Natural killer cell (primary cell): Measurements from ENCODE around the gene GPRC5D. TPM values are rescaled to one million over a fixed set of nuclear protein-coding genes. Genes with fewer than 3 reads are reported as not detected.

Source experiments
- ATAC-seq, 3 donors: fragments of 150-1000 bp in 2 of 3; fragments of 200-7000 bp in 1 of 3; cut with Tn5 transposase; 1 replicate in 1 of 3; 2 replicates in 2 of 3; pipeline ENCODE4 v1.10.0; 2021; ENCODE audit warnings: mild to moderate bottlenecking in 2 of 3, moderate library complexity in 2 of 3
- DNase-seq, 2 donors: peaks; one replicate each; pipeline versions ENCODE4 v3.0.0 to v3.0.0-alpha.2; 2013 to 2021; ENCODE audit warnings: mixed read lengths in 1 of 2
- H3K27ac ChIP-seq: one replicate; pipeline ENCODE4 v1.5.1; 2013; ENCODE audit warnings: mild to moderate bottlenecking, low read length
- H3K27me3 ChIP-seq: one replicate; pipeline ENCODE4 v1.6.1; 2013; ENCODE audit warnings: low read length; ENCODE audit not compliant: control insufficient read depth, insufficient read depth
- H3K36me3 ChIP-seq: one replicate; pipeline ENCODE4 v1.6.1; 2013; ENCODE audit warnings: low read length; ENCODE audit not compliant: control insufficient read depth, insufficient read depth
- H3K4me1 ChIP-seq: one replicate; pipeline ENCODE4 v1.6.1; 2013; ENCODE audit warnings: low read length; ENCODE audit not compliant: control insufficient read depth, insufficient read depth
- H3K4me3 ChIP-seq: one replicate; pipeline ENCODE4 v1.5.1; 2013; ENCODE audit warnings: low read length
- H3K9me3 ChIP-seq: one replicate; pipeline ENCODE4 v1.6.1; 2013; ENCODE audit warnings: low read length; ENCODE audit not compliant: control insufficient read depth, insufficient read depth
- H3K27ac Mint-ChIP-seq, 2 donors: one replicate each; pipeline ENCODE4 v1.8.0; 2022; ENCODE audit warnings: mild to moderate bottlenecking in 2 of 2, mixed read lengths in 2 of 2, moderate library complexity in 1 of 2
- H3K27me3 Mint-ChIP-seq, 2 donors: one replicate each; pipeline ENCODE4 v1.8.0; 2022; ENCODE audit warnings: low read depth in 2 of 2, mixed read lengths in 2 of 2
- H3K36me3 Mint-ChIP-seq: one replicate; pipeline ENCODE4 v1.8.0; 2022; ENCODE audit warnings: mixed read lengths
- H3K4me1 Mint-ChIP-seq, 2 donors: one replicate each; pipeline ENCODE4 v1.8.0; 2022; ENCODE audit warnings: mixed read lengths in 2 of 2
- H3K4me3 Mint-ChIP-seq: one replicate; pipeline ENCODE4 v1.8.0; 2022; ENCODE audit warnings: mild to moderate bottlenecking, moderate library complexity, mixed read lengths
- H3K9me3 Mint-ChIP-seq, 2 donors: one replicate each; pipeline ENCODE4 v1.8.0; 2022; ENCODE audit warnings: mixed read lengths in 2 of 2
- CTCF ChIP-seq: fragments of 200-600 bp; IDR thresholded peaks from one replicate; pipeline ENCODE4 v1.8.0; 2022; ENCODE audit warnings: antibody characterized with exemption
- WGBS: methylation state at CpG from one replicate; pipeline ENCODE4 v1.1.7; 2013; ENCODE audit warnings: missing lambda C conversion rate; ENCODE audit not compliant: insufficient coverage; 5-methylcytosine and 5-hydroxymethylcytosine counted together
- intact Hi-C: fragments of 100-400 bp; cut with micrococcal nuclease; formaldehyde crosslinking; loops from one replicate; pipeline ENCODE4 v1.14.2; 2022
- total RNA-seq, 4 donors: library from RNA; stranded (reverse); fragments of 120-200 nt in 1 of 4; gene quantifications; one replicate each; pipeline versions ENCODE4 v1.2.3 to v1.2.4, GENCODE V29; 2013 to 2022

GPRC5D gene
- total RNA-seq, 3 donors from 2014 or later (not counting 1 experiment from before 2014, with no cell fraction given): 5.5 TPM; not detected in 2

- intact Hi-C loops: no loop called here
- Mint-ChIP-seq H3K4me3 (no peak overlapping the region), H3K36me3 (no peaks in the 10 kb centered on the region), H3K27me3 (peaks cover 19 to 26% of the 10 kb centered on the region in 2 donors), H3K9me3 (no peaks in the 10 kb centered on the region), H3K27ac (no peak overlapping the region), H3K4me1 (peaks cover 12 to 18% of the 10 kb centered on the region in 2 donors)
- peaks cover 9% of the 10 kb centered on the region for H3K4me1 ChIP-seq
- WGBS: 88% methylated on average over 5 of the region's 5 CpGs
- H3K4me3 ChIP-seq: no peak overlapping the region
- H3K27ac ChIP-seq: no peak overlapping the region
- no peaks in the 10 kb centered on the region for H3K27me3 ChIP-seq
- H3K9me3 ChIP-seq: no peaks in the 10 kb centered on the region
- ATAC-seq (no peak), DNase-seq (no peak)
- H3K36me3 ChIP-seq: no peaks in the 10 kb centered on the region
- no peak for TF ChIP-seq CTCF
Observed at GRCh38 chr12:12912711-12913110, 39.3 kb downstream of the GPRC5D start.

GRCh38 chr12:12909995-12910420 lies 42.0 kb downstream of the GPRC5D start:
- no peaks in the 10 kb centered on the region for H3K36me3 Mint-ChIP-seq
- H3K4me1 ChIP-seq: peaks cover 3% of the 10 kb centered on the region
- TF ChIP-seq CTCF: no peak
- H3K27me3 ChIP-seq: peaks cover 2% of the 10 kb centered on the region
- H3K9me3 ChIP-seq: no peaks in the 10 kb centered on the region
- peaks cover 5 to 7% of the 10 kb centered on the region in 2 donors for H3K4me1 Mint-ChIP-seq
- ATAC-seq (no peak), DNase-seq (no peak)
- no peak overlapping the region for H3K27ac ChIP-seq
- H3K27ac Mint-ChIP-seq: no peak overlapping the region
- no peak overlapping the region for H3K4me3 ChIP-seq
- H3K27me3 Mint-ChIP-seq: peaks cover 9 to 17% of the 10 kb centered on the region in 2 donors
- H3K36me3 ChIP-seq: no peaks in the 10 kb centered on the region
- H3K4me3 Mint-ChIP-seq: no peak overlapping the region
- WGBS: 47% methylated on average over 4 of the region's 4 CpGs
- intact Hi-C loops: no loop called here
- H3K9me3 Mint-ChIP-seq: no peaks in the 10 kb centered on the region

GRCh38 chr12:12909228-12909994 lies 42.6 kb downstream of the GPRC5D start:
- Histone ChIP-seq H3K9me3 (no peaks in the 10 kb centered on the region), H3K27me3 (peaks cover 2% of the 10 kb centered on the region), H3K4me3 (no peak overlapping the region), H3K36me3 (no peaks in the 10 kb centered on the region), H3K27ac (no peak overlapping the region), H3K4me1 (peaks cover 3% of the 10 kb centered on the region)
- H3K4me3 Mint-ChIP-seq: no peak overlapping the region
- no peak for DNase-seq
- H3K9me3 Mint-ChIP-seq: no peaks in the 10 kb centered on the region
- no peak for TF ChIP-seq CTCF
- H3K27me3 Mint-ChIP-seq: peaks cover 9 to 17% of the 10 kb centered on the region in 2 donors
- WGBS: 6% methylated on average over 4 of the region's 4 CpGs
- no peaks in the 10 kb centered on the region for H3K36me3 Mint-ChIP-seq
- peaks cover 5 to 7% of the 10 kb centered on the region in 2 donors for H3K4me1 Mint-ChIP-seq
- H3K27ac Mint-ChIP-seq: no peak overlapping the region
- intact Hi-C loops: no loop called here
- ATAC-seq: no peak
